Adipocyte (in vitro differentiated cells): ENCODE results near the gene MCC.

Experiments
- DNase-seq: peaks from one replicate; pipeline ENCODE4 v3.0.0-alpha.2; 2015; ENCODE audit warnings: low read depth
- H3K27me3 ChIP-seq: replicated peaks from 2 replicates; pipeline ENCODE4 v1.7.0; 2013; ENCODE audit warnings: mild to moderate bottlenecking, low read length, moderate library complexity; ENCODE audit not compliant: control insufficient read depth, insufficient read depth
- H3K36me3 ChIP-seq: 2 replicates; pipeline ENCODE4 v1.7.0; 2013; ENCODE audit warnings: low read length, mild to moderate bottlenecking, moderate library complexity; ENCODE audit not compliant: control insufficient read depth, insufficient read depth, severe bottlenecking
- H3K4me1 ChIP-seq: 2 replicates; pipeline ENCODE4 v1.7.0; 2013; ENCODE audit warnings: mild to moderate bottlenecking, low read length, moderate library complexity; ENCODE audit not compliant: control insufficient read depth, insufficient read depth
- H3K4me3 ChIP-seq: 2 replicates; pipeline ENCODE4 v1.7.0; 2013; ENCODE audit warnings: mild to moderate bottlenecking, low read length, moderate library complexity
- H3K9ac ChIP-seq: 2 replicates; pipeline ENCODE4 v1.7.0; 2013; ENCODE audit warnings: mild to moderate bottlenecking, low read length, moderate library complexity
- H3K9me3 ChIP-seq: 2 replicates; pipeline ENCODE4 v1.7.0; 2013; ENCODE audit warnings: mild to moderate bottlenecking, low read length, moderate library complexity; ENCODE audit not compliant: control insufficient read depth

The MCC gene

DNA sequence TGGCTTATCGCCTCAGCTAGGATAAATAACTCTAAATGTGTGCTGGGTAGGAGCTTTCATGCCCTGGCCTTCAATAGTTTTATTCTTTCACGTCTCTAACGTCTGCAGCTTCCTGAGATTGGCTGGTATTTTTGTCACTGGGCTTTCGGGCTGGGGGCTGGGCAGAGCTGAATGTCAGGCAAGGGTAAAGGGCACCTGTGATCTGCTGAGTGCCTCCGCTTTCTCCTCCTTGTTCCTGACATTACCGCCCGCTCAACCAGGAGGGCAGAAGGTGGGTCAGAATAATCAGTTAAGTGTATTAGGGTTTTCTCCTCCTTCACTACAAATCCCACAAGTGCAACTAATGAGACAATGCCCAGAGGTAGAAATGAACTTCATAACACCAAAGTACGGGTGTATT, 270.1 kb downstream of the MCC start:
- Histone ChIP-seq H3K36me3 (no peaks in the 10 kb centered on the region), H3K4me1 (peaks cover 23% of the 10 kb centered on the region), H3K9me3 (no peaks in the 10 kb centered on the region), H3K4me3 (no peak overlapping the region), H3K9ac (no peak overlapping the region), H3K27me3 (no peaks in the 10 kb centered on the region)
- DNase-seq, result no peak

DNA sequence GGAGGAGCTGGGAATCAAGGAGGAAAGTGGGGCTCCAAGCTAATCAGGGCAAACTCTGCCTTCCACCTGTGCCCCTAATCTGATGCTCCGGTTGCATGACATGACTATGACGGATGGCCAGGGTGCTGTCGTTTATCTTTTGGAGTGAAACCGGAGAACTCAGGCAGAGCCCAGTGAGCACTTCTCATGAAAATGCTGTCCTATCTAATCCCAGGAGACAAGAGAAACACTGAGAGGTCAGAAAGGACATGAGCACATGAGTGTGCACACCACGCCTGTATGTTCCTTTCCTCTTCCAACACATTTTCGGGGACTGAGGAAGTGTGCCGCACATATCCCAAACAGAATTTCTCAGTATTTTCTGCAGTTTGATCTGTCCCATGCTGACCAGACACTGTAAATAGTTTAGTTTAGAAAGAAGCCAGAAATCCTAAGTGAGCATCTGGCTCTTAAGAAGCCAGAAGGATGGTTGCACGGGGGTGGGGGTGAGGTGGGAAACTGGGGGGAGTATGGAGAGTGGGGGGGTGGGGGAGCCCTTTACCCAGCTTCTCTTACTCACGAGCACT, 270.6 kb downstream of the MCC start:
- H3K36me3 ChIP-seq, result no peaks in the 10 kb centered on the region
- H3K9me3 ChIP-seq, result no peaks in the 10 kb centered on the region
- H3K9ac ChIP-seq, result no peak overlapping the region
- H3K4me1 ChIP-seq, result peaks cover 23% of the 10 kb centered on the region
- no peaks in the 10 kb centered on the region for H3K27me3 ChIP-seq
- no peak for DNase-seq
- H3K4me3 ChIP-seq, result no peak overlapping the region

DNA sequence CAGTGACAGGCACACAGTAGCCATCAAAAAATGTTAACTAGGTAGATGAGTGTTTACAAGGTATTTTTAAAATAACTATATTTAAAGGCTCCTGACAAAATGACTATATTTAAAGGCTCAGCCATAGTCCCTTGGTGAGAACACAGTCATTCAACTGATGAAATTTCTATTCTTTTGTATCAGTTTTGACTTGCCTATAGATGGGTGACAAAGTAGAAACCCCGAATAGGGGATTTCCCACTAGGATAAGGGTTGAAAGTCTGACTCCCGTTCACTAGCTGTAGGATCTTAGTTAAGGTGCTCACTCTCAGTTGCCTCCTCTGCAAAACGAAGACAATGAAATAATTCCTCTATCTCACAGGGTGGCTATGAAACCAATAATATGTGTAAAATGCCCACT, 271.7 kb downstream of the MCC start:
- Histone ChIP-seq H3K9me3 (no peaks in the 10 kb centered on the region), H3K36me3 (no peaks in the 10 kb centered on the region), H3K4me1 (peaks cover 32% of the 10 kb centered on the region), H3K9ac (no peak overlapping the region), H3K4me3 (no peak overlapping the region), H3K27me3 (no peaks in the 10 kb centered on the region)
- no peak for DNase-seq

DNA sequence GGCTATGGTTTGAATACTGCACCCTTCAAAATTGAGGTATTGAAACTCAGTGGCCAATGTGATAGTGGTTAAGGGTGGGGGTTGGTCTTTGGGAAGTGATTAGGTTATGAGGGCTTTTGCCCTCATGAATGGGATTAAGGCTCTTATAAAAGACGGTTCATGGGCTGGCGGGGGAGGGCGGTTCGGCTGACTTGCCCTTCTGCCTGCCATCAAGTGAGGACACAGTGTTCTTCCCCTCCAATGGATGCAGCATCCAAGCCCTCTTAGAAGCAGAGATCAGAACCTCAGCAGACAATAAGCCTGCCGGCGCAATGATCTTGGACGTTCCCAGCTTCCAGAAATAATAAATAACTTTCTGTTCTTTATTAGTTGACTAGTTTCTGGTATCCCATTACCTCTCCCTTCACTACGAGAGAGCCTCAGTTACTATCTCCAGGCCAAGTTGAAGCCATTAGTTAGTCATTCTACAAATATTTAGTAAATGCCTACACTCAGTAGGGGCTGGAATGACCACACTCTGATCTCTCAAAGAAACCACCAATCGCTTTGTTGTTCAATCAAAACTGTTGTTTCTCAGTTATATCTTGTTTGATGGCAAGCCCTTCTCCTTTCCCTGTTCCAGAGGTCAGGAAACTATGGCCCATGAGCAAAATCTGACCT, 272.7 kb downstream of the MCC start:
- H3K27me3 ChIP-seq, result no peaks in the 10 kb centered on the region
- no peak for DNase-seq
- H3K9me3 ChIP-seq, result no peaks in the 10 kb centered on the region
- no peak overlapping the region for H3K4me3 ChIP-seq
- H3K4me1 ChIP-seq, result peaks cover 32% of the 10 kb centered on the region
- no peak overlapping the region for H3K9ac ChIP-seq
- no peaks in the 10 kb centered on the region for H3K36me3 ChIP-seq

DNA sequence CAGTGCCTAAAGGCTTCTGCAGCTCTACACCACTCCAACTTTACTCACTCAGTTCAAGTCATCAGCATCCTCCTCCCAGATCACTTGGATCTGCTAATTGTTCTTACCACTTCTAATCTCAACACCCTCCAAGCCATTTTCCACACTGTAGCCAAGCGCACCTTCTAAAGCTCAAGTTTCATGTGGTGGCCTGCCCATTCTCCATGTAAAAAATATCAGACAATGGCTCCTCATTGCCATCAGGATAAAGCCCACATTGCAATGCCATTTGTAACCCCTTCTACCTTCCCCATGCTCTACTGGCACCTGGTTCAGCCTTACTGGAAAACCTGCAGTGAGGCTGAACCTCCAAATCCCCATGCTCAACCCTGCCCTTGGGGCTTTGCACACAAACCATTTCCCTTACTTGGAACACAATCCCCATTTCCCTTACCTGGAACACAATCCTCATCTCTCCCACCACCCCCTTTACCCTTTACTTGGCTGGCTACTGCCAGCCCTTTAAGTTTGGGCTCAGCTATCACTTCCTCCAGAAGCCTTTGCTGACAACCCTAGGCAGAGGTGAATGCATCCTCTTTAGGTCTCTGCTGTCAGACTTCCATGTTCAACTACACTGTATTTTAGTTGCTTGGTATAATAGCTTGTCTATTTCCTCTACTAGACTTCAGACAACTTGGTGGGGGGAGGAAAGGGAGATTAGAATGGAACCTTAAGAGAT, 273.5 kb downstream of the MCC start:
- H3K9ac ChIP-seq, result no peak overlapping the region
- DNase-seq, result no peak
- peaks cover 32% of the 10 kb centered on the region for H3K4me1 ChIP-seq
- no peak overlapping the region for H3K4me3 ChIP-seq
- no peaks in the 10 kb centered on the region for H3K27me3 ChIP-seq
- no peaks in the 10 kb centered on the region for H3K36me3 ChIP-seq
- no peaks in the 10 kb centered on the region for H3K9me3 ChIP-seq

DNA sequence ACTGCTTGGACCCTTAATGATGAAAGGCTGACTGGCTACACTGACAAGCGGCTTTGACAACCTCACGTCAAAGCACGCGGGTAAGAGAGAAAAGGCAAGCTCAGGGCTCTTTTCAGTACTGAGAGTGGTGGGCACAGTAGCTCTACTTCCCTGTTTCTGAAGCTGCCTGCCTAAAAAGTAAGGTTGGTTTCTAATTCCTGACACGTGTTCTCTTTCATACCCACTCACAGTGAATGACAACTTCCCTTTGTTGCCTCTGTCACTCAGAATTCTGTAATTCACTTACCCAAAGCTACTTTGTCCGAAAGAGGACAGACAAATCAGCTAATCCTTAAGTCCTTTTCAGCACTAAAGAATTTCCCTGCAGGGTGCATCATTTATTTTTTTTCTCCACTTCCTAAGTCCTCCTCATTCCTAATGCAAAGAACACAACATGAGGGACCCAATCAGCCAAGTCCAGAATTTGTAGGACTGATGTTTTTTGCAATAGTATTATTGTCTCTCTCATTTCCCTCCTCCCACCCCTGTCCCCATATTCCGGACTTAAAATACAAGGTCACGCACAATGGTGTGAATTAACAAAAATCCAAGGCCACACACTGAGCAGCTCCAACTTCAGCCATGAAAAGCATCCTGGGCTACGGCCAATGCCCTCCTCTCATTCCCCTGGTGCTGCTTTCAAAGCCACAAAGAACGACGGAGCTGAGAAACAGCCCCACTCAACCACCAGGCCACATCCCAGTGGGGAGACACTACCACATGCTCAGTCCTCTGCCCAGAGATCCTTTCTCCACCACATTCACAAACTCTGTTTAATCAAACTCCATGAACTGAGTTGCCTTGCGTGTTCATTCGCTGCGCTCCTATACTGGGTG, 274.5 kb downstream of the MCC start:
- H3K9ac ChIP-seq, result no peak overlapping the region
- H3K4me3 ChIP-seq, result no peak overlapping the region
- no peaks in the 10 kb centered on the region for H3K36me3 ChIP-seq
- H3K4me1 ChIP-seq, result peaks cover 23% of the 10 kb centered on the region
- H3K9me3 ChIP-seq, result no peaks in the 10 kb centered on the region
- no peaks in the 10 kb centered on the region for H3K27me3 ChIP-seq
- DNase-seq, result no peak

DNA sequence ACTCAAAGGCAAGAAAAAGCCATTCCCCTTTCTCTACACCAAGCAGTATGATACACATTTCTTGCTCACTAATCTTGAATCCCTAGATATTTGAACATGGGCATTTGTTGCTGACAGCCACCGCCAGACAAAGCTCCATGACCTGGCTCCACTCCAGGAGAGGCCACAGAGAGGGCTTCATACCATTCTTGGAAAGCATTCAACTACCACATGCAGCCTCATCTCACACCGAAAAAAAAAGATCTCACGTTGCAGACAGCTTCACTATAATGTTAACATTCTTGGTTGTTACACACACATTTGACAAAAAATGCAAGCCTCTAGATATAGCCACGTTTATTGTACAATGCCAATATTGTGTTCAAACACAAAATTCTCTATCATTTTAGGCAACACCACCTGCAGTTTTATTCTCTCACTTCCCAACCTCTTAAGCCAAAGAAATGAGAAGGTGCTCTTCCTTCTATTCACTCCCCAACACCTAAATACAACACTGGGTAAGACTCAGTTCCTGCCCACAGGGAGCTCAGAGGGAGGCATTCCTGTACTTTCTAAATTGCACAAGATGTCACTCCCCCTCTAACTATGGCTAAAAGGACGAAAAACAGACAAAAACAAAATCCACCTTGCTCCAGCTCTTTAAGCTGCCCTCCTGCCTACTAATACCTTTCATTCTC, 275.9 kb downstream of the MCC start:
- DNase-seq, result peak; percentile 75
- Histone ChIP-seq H3K36me3 (no peaks in the 10 kb centered on the region), H3K9ac (no peak overlapping the region), H3K9me3 (no peaks in the 10 kb centered on the region), H3K27me3 (no peaks in the 10 kb centered on the region), H3K4me3 (no peak overlapping the region), H3K4me1 (peaks cover 11% of the 10 kb centered on the region)

DNA sequence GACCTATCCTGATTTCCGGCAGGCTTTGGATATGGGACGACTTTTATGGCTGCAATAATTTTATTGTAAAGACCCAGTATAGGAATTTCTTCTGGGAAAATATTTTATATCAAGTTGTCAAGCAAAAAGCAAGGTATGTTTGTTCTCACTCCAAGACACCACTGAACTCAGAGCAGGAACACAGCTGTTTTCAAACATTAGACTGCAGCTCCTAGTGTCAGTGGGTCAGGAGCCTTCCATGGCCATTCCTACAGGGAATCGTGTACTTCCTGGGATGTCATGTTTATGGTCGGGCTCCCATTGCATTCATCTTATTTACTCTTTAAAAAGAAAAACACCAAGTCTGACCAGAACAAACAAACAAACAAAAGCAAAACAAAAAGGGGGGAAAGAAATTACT, 278.8 kb downstream of the MCC start:
- H3K4me1 ChIP-seq, result peaks cover 19% of the 10 kb centered on the region
- H3K27me3 ChIP-seq, result no peaks in the 10 kb centered on the region
- DNase-seq, result no peak
- no peaks in the 10 kb centered on the region for H3K9me3 ChIP-seq
- H3K4me3 ChIP-seq, result no peak overlapping the region
- H3K9ac ChIP-seq, result no peak overlapping the region
- no peaks in the 10 kb centered on the region for H3K36me3 ChIP-seq

DNA sequence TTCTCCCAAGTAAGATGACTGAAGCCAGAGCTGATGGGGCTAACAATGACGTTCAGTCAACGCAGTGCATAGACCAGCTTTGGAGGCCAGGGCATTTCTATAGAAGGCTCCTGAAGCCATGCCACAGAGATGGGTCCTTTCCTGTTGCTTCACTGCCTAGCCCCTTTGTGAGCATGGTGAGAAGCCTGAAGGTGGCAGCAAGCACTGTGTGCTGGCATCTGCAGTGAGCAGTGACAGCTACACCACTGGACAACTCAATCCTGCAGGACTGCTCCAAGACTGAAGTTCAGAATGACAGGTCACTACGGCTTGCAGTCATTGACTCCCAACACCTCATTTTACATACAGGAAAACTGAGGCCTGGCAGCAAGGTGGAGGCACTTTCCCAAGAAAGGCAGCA, 282.4 kb downstream of the MCC start:
- Histone ChIP-seq H3K9me3 (no peaks in the 10 kb centered on the region), H3K9ac (no peak overlapping the region), H3K36me3 (no peaks in the 10 kb centered on the region), H3K27me3 (no peaks in the 10 kb centered on the region), H3K4me3 (no peak overlapping the region), H3K4me1 (peaks cover 33% of the 10 kb centered on the region)
- no peak for DNase-seq

DNA sequence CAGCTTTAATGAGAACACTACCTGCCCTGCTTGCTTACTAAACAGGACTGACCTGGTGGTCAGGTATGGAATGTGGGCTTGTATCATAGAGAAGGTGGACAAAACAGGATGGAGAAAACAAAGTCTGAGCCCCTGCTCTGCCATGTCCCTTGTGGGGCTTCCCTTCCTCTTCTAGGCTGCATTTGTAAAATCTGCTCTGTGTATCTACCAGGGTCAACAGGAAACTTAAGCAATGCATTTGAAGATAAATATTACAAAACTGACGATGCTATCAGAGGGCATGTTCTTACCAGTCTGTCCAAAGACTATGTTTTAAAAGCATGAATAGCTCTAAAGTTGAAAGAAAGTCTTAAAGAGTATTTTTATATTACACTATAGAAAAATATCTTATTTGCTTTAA, 282.9 kb downstream of the MCC start:
- Histone ChIP-seq H3K9me3 (no peaks in the 10 kb centered on the region), H3K36me3 (no peaks in the 10 kb centered on the region), H3K4me3 (no peak overlapping the region), H3K27me3 (no peaks in the 10 kb centered on the region), H3K4me1 (peaks cover 33% of the 10 kb centered on the region), H3K9ac (no peak overlapping the region)
- DNase-seq, result no peak
